ENCODE measurements around the gene SH3PXD2A. TPM values are rescaled to one million over a fixed set of nuclear protein-coding genes. Genes with fewer than 3 reads are reported as not detected.

The SH3PXD2A gene
- total and polyA plus RNA-seq, 9 of the 15 experiments (the other 6 are each of a cell fraction or from before 2014, with no cell fraction given): 0.41 to 9.3 (median 2.5) TPM

DNA sequence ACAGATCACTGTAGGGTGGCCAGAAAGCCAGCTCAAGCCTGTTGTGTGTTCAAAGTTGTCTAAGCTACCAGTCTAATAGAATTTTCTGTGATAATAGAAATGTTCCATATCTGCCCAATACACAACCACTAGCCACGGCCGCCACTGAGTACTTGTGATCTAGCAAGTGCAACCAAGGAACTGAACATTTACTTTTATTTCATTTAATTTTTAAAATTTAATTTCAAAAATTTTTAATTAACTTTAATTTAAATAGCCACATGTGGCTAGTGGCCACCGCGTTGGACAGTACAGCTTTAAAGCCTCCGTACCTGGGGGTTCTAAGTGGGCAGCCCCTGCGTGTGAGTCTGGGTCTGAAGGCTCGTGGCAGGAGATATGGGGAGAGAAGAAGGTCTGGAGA is 60.4 kb downstream of the SH3PXD2A start:
- peaks cover 4 to 42% of the 10 kb centered on the region in 2 experiments; a peak in 3 of 5 replicates for H3K27me3 ChIP-seq (ENCODE audit: control insufficient read depth in 2 of 2, insufficient read depth in 2 of 2, low read length in 2 of 2)
- no peaks in the 10 kb centered on the region for H3K79me2 ChIP-seq (ENCODE audit: control insufficient read depth, insufficient read depth, low read length)
- no peaks in the 10 kb centered on the region for H3K4me1 ChIP-seq (replicated peaks in 1 of 2; ENCODE audit: control insufficient read depth in 2 of 2, insufficient read depth in 2 of 2, low read length in 2 of 2)
- BruUV-seq (replicated peaks): no TSS peak
- H3K27ac ChIP-seq (ENCODE audit: extremely low read depth, low read depth, low read length): no peak overlapping the region
- H3K9me3 ChIP-seq (replicated peaks; ENCODE audit: control insufficient read depth, insufficient read depth, low read depth, low read length): no peaks in the 10 kb centered on the region
- no peaks in the 10 kb centered on the region for H3K9me1 ChIP-seq (ENCODE audit: control insufficient read depth, insufficient read depth, low read length)
- no peak for DNase-seq (ENCODE audit: extremely low read depth in 1 of 4, low spot score in 3 of 4)
- in situ Hi-C loops (cut with MboI): no loop called here
- CTCF ChIA-PET (ENCODE audit: low intra/inter-chr PET ratio): no interaction called here
- no peak overlapping the region for H2AFZ ChIP-seq (ENCODE audit: low read depth, low read length)
- no peaks in the 10 kb centered on the region for H4K20me1 ChIP-seq (replicated peaks; ENCODE audit: control insufficient read depth, insufficient read depth, low read length)
- no peak for FAIRE-seq
- ATAC-seq: no peak
- 3% methylated on average over 7 of the region's 7 CpGs for WGBS (ENCODE audit: insufficient coverage, low coverage, missing lambda C conversion rate)
- H3K4me2 ChIP-seq (ENCODE audit: insufficient read depth, low read length): no peak overlapping the region
- no peak overlapping the region for H3K9ac ChIP-seq (ENCODE audit: insufficient read depth in 1 of 2, low read depth in 2 of 2, low read length in 2 of 2)
- no peak overlapping the region for H3K4me3 ChIP-seq
- intact Hi-C loops (cut with micrococcal nuclease): no loop called here
- TF ChIP-seq ZNF197 (CRISPR knock-in tag; IDR thresholded peaks at IDR 0.05; ENCODE audit: low read depth): no peak
- no peak for TF ChIP-seq ZNF146 (CRISPR knock-in tag; IDR thresholded peaks at IDR 0.05; ENCODE audit: unreplicated experiment)
- no peak for TF ChIP-seq ZNF3 (CRISPR knock-in tag; IDR thresholded peaks at IDR 0.05)
- TF ChIP-seq RBFOX2 (IDR thresholded peaks at IDR 0.05; ENCODE audit: low read depth, low read length): no peak
- TF ChIP-seq, protein P1, sequence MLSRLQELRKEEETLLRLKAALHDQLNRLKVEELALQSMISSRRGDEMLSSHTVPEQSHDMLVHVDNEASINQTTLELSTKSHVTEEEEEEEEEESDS (CRISPR knock-in tag; IDR thresholded peaks at IDR 0.05): no peak
- no peak for TF ChIP-seq BCOR (IDR thresholded peaks at IDR 0.05)
- no peak for TF ChIP-seq RBM39 (optimal IDR thresholded peaks at IDR 0.05; ENCODE audit: low read depth, low read length)
- TF ChIP-seq, protein P2, sequence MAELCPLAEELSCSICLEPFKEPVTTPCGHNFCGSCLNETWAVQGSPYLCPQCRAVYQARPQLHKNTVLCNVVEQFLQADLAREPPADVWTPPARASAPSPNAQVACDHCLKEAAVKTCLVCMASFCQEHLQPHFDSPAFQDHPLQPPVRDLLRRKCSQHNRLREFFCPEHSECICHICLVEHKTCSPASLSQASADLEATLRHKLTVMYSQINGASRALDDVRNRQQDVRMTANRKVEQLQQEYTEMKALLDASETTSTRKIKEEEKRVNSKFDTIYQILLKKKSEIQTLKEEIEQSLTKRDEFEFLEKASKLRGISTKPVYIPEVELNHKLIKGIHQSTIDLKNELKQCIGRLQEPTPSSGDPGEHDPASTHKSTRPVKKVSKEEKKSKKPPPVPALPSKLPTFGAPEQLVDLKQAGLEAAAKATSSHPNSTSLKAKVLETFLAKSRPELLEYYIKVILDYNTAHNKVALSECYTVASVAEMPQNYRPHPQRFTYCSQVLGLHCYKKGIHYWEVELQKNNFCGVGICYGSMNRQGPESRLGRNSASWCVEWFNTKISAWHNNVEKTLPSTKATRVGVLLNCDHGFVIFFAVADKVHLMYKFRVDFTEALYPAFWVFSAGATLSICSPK (IDR thresholded peaks at IDR 0.05; ENCODE audit: borderline replicate concordance): no peak
- TF ChIP-seq ZNF165 (CRISPR knock-in tag; IDR thresholded peaks at IDR 0.05; ENCODE audit: borderline replicate concordance): no peak
- TF ChIP-seq HEY1 (CRISPR knock-in tag; IDR thresholded peaks at IDR 0.05; ENCODE audit: borderline replicate concordance): no peak
- POLR2A ChIA-PET: interaction anchor here (0.7 kb wide), 1 partner anchor 386 kb away, joined by 4 read pairs; no protein-coding TSS in a partner anchor
- no peaks in the 10 kb centered on the region for H3K36me3 ChIP-seq (ENCODE audit: control insufficient read depth, insufficient read depth, low read length)

Measured in K562 (cell line).